GM12878 (cell line): ENCODE measurements around the gene ETV6. TPM values are rescaled to one million over a fixed set of nuclear protein-coding genes. Genes with fewer than 3 reads are reported as not detected.

Experiments
- ATAC-seq: fragments of 200-7000 bp; cut with Tn5 transposase; 3 replicates; pipeline ENCODE4 v1.9.1; 2020; ENCODE audit warnings: mild to moderate bottlenecking, moderate library complexity
- BruUV-seq: library from RNA; stranded (reverse); fragments of 400-500 nt; replicated peaks from 2 replicates; lab custom pipeline; 2021; lab: Mats Ljungman, UMichigan
- CTCF ChIA-PET: fragments of 300-600 bp; sonication (Branson Sonifier 250); formaldehyde crosslinking; extraction: SDS; loops from one replicate; lab custom pipeline; 2021; ENCODE audit warnings: inconsistent platforms; lab: Yijun Ruan, JAX
- POLR2A ChIA-PET: fragments of 350-600 bp; formaldehyde crosslinking; extraction: SDS; loops from one replicate; lab custom pipeline; 2021; ENCODE audit warnings: inconsistent platforms; lab: Charles Lee
- RAD21 ChIA-PET: fragments of 300-600 bp; sonication (Branson Sonifier 250); formaldehyde crosslinking; loops from one replicate; lab custom pipeline; 2023; ENCODE audit warnings: antibody characterized with exemption; ENCODE audit not compliant: unreplicated experiment; lab: Charles Lee
- SMC1A ChIA-PET: fragments of 300-600 bp; sonication (Branson Sonifier 250); formaldehyde crosslinking; loops from one replicate; lab custom pipeline; 2023; ENCODE audit not compliant: unreplicated experiment, uncharacterized antibody; lab: Charles Lee
- DNase-seq: peaks from one replicate; pipeline ENCODE4 v3.0.0-alpha.2; 2011; ENCODE audit warnings: low read depth, low spot score
- FAIRE-seq: peaks from 3 replicates; lab custom pipeline; 2011; peaks lifted over from hg19 to GRCh38; lab: Jason Lieb, UNC
- H2AFZ ChIP-seq: 2 replicates; pipeline ENCODE4 v1.6.0; 2011; ENCODE audit warnings: low read depth, low read length, control low read depth; ENCODE audit not compliant: control insufficient read depth
- H3K27ac ChIP-seq: 2 replicates; pipeline ENCODE4 v1.5.1; 2011; ENCODE audit warnings: control low read depth; ENCODE audit not compliant: control insufficient read depth, insufficient read depth
- H3K27me3 ChIP-seq, 2 experiments: replicated peaks in 1 of 2; 2 replicates each; pipeline versions ENCODE4 v1.6.0 to v1.6.1; 2011; ENCODE audit warnings: low read length in 1 of 2; ENCODE audit not compliant: control insufficient read depth in 2 of 2, insufficient read depth in 2 of 2
- H3K36me3 ChIP-seq, 2 experiments: 2 replicates each; pipeline ENCODE4 v1.5.1; 2011; ENCODE audit warnings: low read length in 1 of 2; ENCODE audit not compliant: control insufficient read depth in 2 of 2, insufficient read depth in 2 of 2
- H3K4me1 ChIP-seq: 2 replicates; pipeline ENCODE4 v1.6.1; 2011; ENCODE audit warnings: mild to moderate bottlenecking, low read length, moderate library complexity, mixed read lengths; ENCODE audit not compliant: control insufficient read depth, insufficient read depth
- H3K4me2 ChIP-seq: 2 replicates; pipeline ENCODE4 v1.6.0; 2011; ENCODE audit warnings: control low read depth; ENCODE audit not compliant: control insufficient read depth, insufficient read depth
- H3K4me3 ChIP-seq: fragments of 200-600 bp; sonication (generic); 2 replicates; pipeline ENCODE4 v1.5.1; 2016
- H3K79me2 ChIP-seq: 2 replicates; pipeline ENCODE4 v1.6.0; 2011; ENCODE audit warnings: low read length; ENCODE audit not compliant: control insufficient read depth, insufficient read depth
- H3K9ac ChIP-seq: 2 replicates; pipeline ENCODE4 v1.8.0; 2011; ENCODE audit warnings: low read length, control low read depth, mixed read lengths; ENCODE audit not compliant: control insufficient read depth, insufficient read depth
- H3K9me3 ChIP-seq: replicated peaks from 3 replicates; pipeline ENCODE4 v1.5.1; 2011; ENCODE audit warnings: mild to moderate bottlenecking, low read length; ENCODE audit not compliant: control insufficient read depth, insufficient read depth
- H4K20me1 ChIP-seq: 2 replicates; pipeline ENCODE4 v1.6.0; 2011; ENCODE audit not compliant: control insufficient read depth, insufficient read depth
- BACH1 ChIP-seq: fragments of 450-650 bp; IDR thresholded peaks from 2 replicates; pipeline ENCODE4 v1.6.1; 2017; ENCODE audit warnings: mild to moderate bottlenecking, borderline replicate concordance
- CBFB ChIP-seq: IDR thresholded peaks from 2 replicates; pipeline ENCODE4 v1.6.1; 2016; ENCODE audit warnings: antibody characterized with exemption, low read depth
- CHD4 ChIP-seq: fragments of 200-600 bp; sonication (generic); IDR thresholded peaks from 2 replicates; pipeline ENCODE4 v1.6.1; 2016; ENCODE audit warnings: mild to moderate bottlenecking
- FOXM1 ChIP-seq: IDR thresholded peaks from 2 replicates; pipeline ENCODE4 v1.6.1; 2012; ENCODE audit warnings: low read depth, mild to moderate bottlenecking, inconsistent platforms, low read length, moderate library complexity
- HDAC6 ChIP-seq: fragments of 200-600 bp; sonication (generic); IDR thresholded peaks from one replicate; pipeline ENCODE4 v1.8.0; 2017; ENCODE audit warnings: antibody characterized with exemption; ENCODE audit not compliant: unreplicated experiment
- MEF2A ChIP-seq: IDR thresholded peaks from 2 replicates; pipeline ENCODE4 v1.6.1; 2011; ENCODE audit warnings: low read depth, mild to moderate bottlenecking, low read length, moderate library complexity; ENCODE audit not compliant: insufficient read depth
- MTA2 ChIP-seq: fragments of 450-650 bp; IDR thresholded peaks from 2 replicates; pipeline ENCODE4 v1.6.1; 2016; ENCODE audit warnings: low read depth, mild to moderate bottlenecking, moderate library complexity
- NBN ChIP-seq: fragments of 450-650 bp; IDR thresholded peaks from 2 replicates; pipeline ENCODE4 v1.6.1; 2016
- NFYB ChIP-seq: IDR thresholded peaks from 2 replicates; pipeline ENCODE4 v1.6.1; 2011; ENCODE audit warnings: low read depth, mild to moderate bottlenecking, low read length, improper control_type of control experiment, moderate library complexity; ENCODE audit not compliant: insufficient read depth
- NR2C2 ChIP-seq: IDR thresholded peaks from 2 replicates; pipeline ENCODE4 v1.6.1; 2011; ENCODE audit warnings: borderline replicate concordance, low read depth; ENCODE audit not compliant: control insufficient read depth, insufficient read length
- PKNOX1 ChIP-seq: fragments of 450-650 bp; IDR thresholded peaks from 2 replicates; pipeline ENCODE4 v1.6.1; 2016; ENCODE audit warnings: mild to moderate bottlenecking
- POLR2A ChIP-seq: IDR thresholded peaks from 2 replicates; pipeline ENCODE4 v1.6.1; 2011; ENCODE audit warnings: low read depth, mild to moderate bottlenecking, low read length
- POLR2AphosphoS5 ChIP-seq: IDR thresholded peaks from 2 replicates; pipeline ENCODE4 v1.6.1; 2011; ENCODE audit warnings: mild to moderate bottlenecking, low read length, inconsistent platforms
- SIN3A ChIP-seq: IDR thresholded peaks from 2 replicates; pipeline ENCODE4 v1.6.1; 2012; ENCODE audit warnings: low read depth, low read length, improper control_type of control experiment
- SMAD5 ChIP-seq: IDR thresholded peaks from 2 replicates; pipeline ENCODE4 v1.6.1; 2016; ENCODE audit warnings: antibody characterized with exemption, low read depth
- SMARCA5 ChIP-seq: fragments of 450-650 bp; IDR thresholded peaks from 2 replicates; pipeline ENCODE4 v1.6.1; 2017; ENCODE audit warnings: mild to moderate bottlenecking
- SP1 ChIP-seq: IDR thresholded peaks from one replicate; pipeline ENCODE4 v1.6.1; 2011; ENCODE audit warnings: low read depth, low read length
- SREBF1 ChIP-seq: IDR thresholded peaks from 2 replicates; pipeline ENCODE4 v1.6.1; 2012; ENCODE audit warnings: mild to moderate bottlenecking, low read length
- STAT3 ChIP-seq: IDR thresholded peaks from 2 replicates; pipeline ENCODE4 v1.6.1; 2011; ENCODE audit warnings: low read depth, low read length, improper control_type of control experiment
- WRNIP1 ChIP-seq: IDR thresholded peaks from 2 replicates; pipeline ENCODE4 v1.6.1; 2011; ENCODE audit warnings: low read depth, low read length, improper control_type of control experiment, borderline replicate concordance
- ZNF687 ChIP-seq: fragments of 450-650 bp; IDR thresholded peaks from 2 replicates; pipeline ENCODE4 v1.6.1; 2017; ENCODE audit warnings: mild to moderate bottlenecking, moderate library complexity
- WGBS: methylation state at CpG from one replicate; pipeline ENCODE4 v1.1.6; 2016; ENCODE audit warnings: low lambda C conversion rate; ENCODE audit not compliant: insufficient replicate concordance, insufficient coverage; ENCODE audit errors: missing lambda C conversion rate; 5-methylcytosine and 5-hydroxymethylcytosine counted together
- in situ Hi-C: fragments of 300-500 bp; cut with MboI; formaldehyde crosslinking; loops from 9 replicates; pipeline ENCODE4 v1.14.3; 2018; ENCODE audit warnings: mixed read lengths
- intact Hi-C: fragments of 100-400 bp; cut with micrococcal nuclease; formaldehyde crosslinking; loops from one replicate; pipeline ENCODE4 v1.14.2; 2022; ENCODE audit not compliant: unreplicated experiment
- polyA plus RNA-seq, 11 experiments: library from polyadenylated mRNA; depleted of rRNA in 4 of 11; unstranded in 6 of 11; stranded (reverse) in 5 of 11; fragments of >200 nt; fragmentation: Nextera tagmentation in 4 of 11; fragmentation: Illumina TruSeq in 1 of 11; extraction: Ambion mirVana in 4 of 11; extraction: Trizol in 1 of 11; gene quantifications; 1 replicate in 1 of 11; 2 replicates in 10 of 11; pipeline versions ENCODE4 v1.2.1 to v1.2.3, GENCODE V29; 2011 to 2016; ENCODE audit warnings: inconsistent platforms in 2 of 11, missing spikeins in 2 of 11, low read depth in 1 of 11
- total RNA-seq, 4 experiments: library from RNA; depleted of rRNA in 3 of 4; stranded (reverse); fragments of >200 nt in 3 of 4; fragmentation: Illumina TruSeq in 1 of 4; extraction: Trizol in 1 of 4; gene quantifications; 2 replicates each; pipeline versions ENCODE4 v1.2.1 to v1.2.3, GENCODE V29; 2013 to 2021

Gene ETV6
- total and polyA plus RNA-seq, 10 of the 15 experiments (the other 5 are each of a cell fraction or from before 2014, with no cell fraction given), result 6.6 to 74.8 (median 24.6) TPM

GRCh38 chr12:11656550-11656949 lies 7.1 kb downstream of the ETV6 start (continued):
- TF ChIP-seq STAT3 (no peak), SMAD5 (no peak)

- H4K20me1 ChIP-seq, result peaks cover 4% of the 10 kb centered on the region
- 96% methylated on average over 6 of the region's 6 CpGs for WGBS
- H3K4me2 ChIP-seq, result peak overlapping the region; percentile 5
- no peak overlapping the region for H2AFZ ChIP-seq
- intact Hi-C loops (loop anchor here (10.0 kb wide), 1 partner anchor 1067 kb away; no protein-coding TSS in a partner anchor), in situ Hi-C loops (no loop called here)
- POLR2A ChIA-PET, result interaction anchor here (0.7 to 1.9 kb wide), 4 partner anchors 18 to 93 kb away, joined by 3 to 6 read pairs (median 3); no protein-coding TSS in a partner anchor
- H3K4me1 ChIP-seq, result peaks cover 24% of the 10 kb centered on the region
- DNase-seq, result no peak
- H3K4me3 ChIP-seq, result peak overlapping the region; percentile 39; the same call in 1 of the 2 replicates
- H3K36me3 ChIP-seq, result peaks cover 7 to 19% of the 10 kb centered on the region in 2 experiments; a peak in 3 of 4 replicates
- CTCF ChIA-PET, result interaction anchor here (1.0 to 1.9 kb wide), 4 partner anchors 42 to 352 kb away, joined by 3 to 5 read pairs (median 4); no protein-coding TSS in a partner anchor
- H3K79me2 ChIP-seq, result peaks cover 97% of the 10 kb centered on the region
- H3K9me3 ChIP-seq, result no peaks in the 10 kb centered on the region
- SMC1A ChIA-PET, result interaction anchor here (0.7 to 7.3 kb wide), 20 partner anchors 9 to 375 kb away, joined by 3 to 76 read pairs (median 6); no protein-coding TSS in a partner anchor
- no peak overlapping the region for H3K9ac ChIP-seq
- H3K27me3 ChIP-seq, result no peaks in the 10 kb centered on the region
- no peak for FAIRE-seq
- RAD21 ChIA-PET, result interaction anchor here (0.8 to 7.2 kb wide), 5 partner anchors 15 to 109 kb away, joined by 3 to 75 read pairs (median 5); no protein-coding TSS in a partner anchor
- BruUV-seq, result no TSS peak
- peak; percentile 2; the same call in 1 of the 3 replicates for ATAC-seq
- peak overlapping the region; percentile 38 for H3K27ac ChIP-seq
- peak; percentile 58 for TF ChIP-seq ZNF687
- TF ChIP-seq PKNOX1, result no peak
- TF ChIP-seq SIN3A, result no peak
- TF ChIP-seq POLR2AphosphoS5, result peak; percentile 50; the same call in 1 of the 2 replicates
- no peak for TF ChIP-seq FOXM1
- TF ChIP-seq CHD4, result no peak
- no peak for TF ChIP-seq POLR2A
- TF ChIP-seq NBN, result no peak
- no peak for TF ChIP-seq MEF2A
- TF ChIP-seq SP1, result no peak
- TF ChIP-seq SMARCA5, result no peak
- TF ChIP-seq BACH1, result no peak
- no peak for TF ChIP-seq NFYB
- no peak for TF ChIP-seq HDAC6
- 0 out of 2 replicates have a peak, but pooled peaks have one; percentile 8 for TF ChIP-seq MTA2
- no peak for TF ChIP-seq SREBF1
- TF ChIP-seq WRNIP1, result peak; percentile 78; the same call in 1 of the 2 replicates
- no peak for TF ChIP-seq CBFB
- no peak for TF ChIP-seq NR2C2
Observed at GRCh38 chr12:11657511-11657910, 8.0 kb downstream of the ETV6 start.
